K562 (cell line): ENCODE measurements around the gene PRELID1. TPM values are rescaled to one million over a fixed set of nuclear protein-coding genes. Genes with fewer than 3 reads are reported as not detected.

Experiments used
- CBX5 ChIP-seq: IDR thresholded peaks from 2 replicates; pipeline ENCODE4 v1.6.1; 2014; ENCODE audit warnings: low read depth, borderline replicate concordance
- CEBPB ChIP-seq: fragments of 450-650 bp; IDR thresholded peaks from 2 replicates; pipeline ENCODE4 v1.6.1; 2016; ENCODE audit warnings: missing genetic modification characterization, missing compliant biosample characterization
- CHD1 ChIP-seq: fragments of 200-600 bp; sonication (generic); IDR thresholded peaks from one replicate; pipeline ENCODE4 v1.6.1; 2012; ENCODE audit warnings: mild to moderate bottlenecking, moderate library complexity, low read length, inconsistent platforms
- ESRRB ChIP-seq: fragments of 250-450 bp; sonication (Bioruptor Pico); IDR thresholded peaks from 2 replicates; pipeline ENCODE4 v1.5.0; 2020; ENCODE audit warnings: mild to moderate bottlenecking, moderate library complexity, borderline replicate concordance
- FOXA1 ChIP-seq: fragments of 450-650 bp; IDR thresholded peaks from 2 replicates; pipeline ENCODE4 v1.6.1; 2016; ENCODE audit warnings: mild to moderate bottlenecking, borderline replicate concordance
- FOXJ2 ChIP-seq: fragments of 200-800 bp; sonication (Bioruptor generic); IDR thresholded peaks from 2 replicates; pipeline ENCODE4 v1.6.1; 2016; ENCODE audit warnings: missing genetic modification characterization, missing compliant biosample characterization
- JUNB ChIP-seq: fragments of 450-650 bp; formaldehyde crosslinking; conservative IDR thresholded peaks from 2 replicates; pipeline ENCODE4 v1.4.0; 2020; ENCODE audit warnings: mild to moderate bottlenecking
- MAFF ChIP-seq: IDR thresholded peaks from 2 replicates; pipeline ENCODE4 v1.6.1; 2012; ENCODE audit warnings: low read length, improper control_type of control experiment
- NFIC ChIP-seq: fragments of 450-650 bp; IDR thresholded peaks from 2 replicates; pipeline ENCODE4 v1.6.1; 2017; ENCODE audit warnings: mild to moderate bottlenecking, inconsistent platforms
- NR2C2 ChIP-seq, 2 experiments: fragments of 200-800 bp in 1 of 2; sonication (Bioruptor generic) in 1 of 2; sonication (generic) in 1 of 2; formaldehyde crosslinking in 1 of 2; IDR thresholded peaks; 2 replicates each; pipeline versions ENCODE4 v1.6.1 to v1.8.0; 2016 to 2022; ENCODE audit warnings: mild to moderate bottlenecking in 1 of 2, missing compliant biosample characterization in 1 of 2, missing genetic modification characterization in 1 of 2, missing genetic modification reagents in 1 of 2
- POLR2G ChIP-seq: fragments of 200-400 bp; formaldehyde crosslinking; IDR thresholded peaks from 2 replicates; pipeline ENCODE4 v1.6.1; 2017; ENCODE audit warnings: low read depth, mild to moderate bottlenecking, antibody characterized with exemption, low read length, moderate library complexity
- RHOXF2B ChIP-seq: fragments of 250-450 bp; sonication (Bioruptor Pico); conservative IDR thresholded peaks from 2 replicates; pipeline ENCODE4 v1.5.1; 2021
- SMAD3 ChIP-seq: fragments of 450-650 bp; formaldehyde crosslinking; conservative IDR thresholded peaks from 2 replicates; pipeline ENCODE4 v1.4.0; 2020; ENCODE audit warnings: mild to moderate bottlenecking
- TAF7 ChIP-seq: fragments of 450-650 bp; IDR thresholded peaks from 2 replicates; pipeline ENCODE4 v1.6.1; 2016; ENCODE audit warnings: missing genetic modification characterization, missing compliant biosample characterization
- ZFP30 ChIP-seq: fragments of 250-450 bp; sonication (Bioruptor Pico); IDR thresholded peaks from 2 replicates; pipeline ENCODE4 v1.8.0; 2022; ENCODE audit warnings: moderate library complexity, mild to moderate bottlenecking, inconsistent platforms, borderline replicate concordance
- ZNF134 ChIP-seq: fragments of 250-450 bp; sonication (Bioruptor Pico); conservative IDR thresholded peaks from 2 replicates; pipeline ENCODE4 v1.4.0; 2020
- ZNF140 ChIP-seq: fragments of 250-450 bp; sonication (Bioruptor Pico); IDR thresholded peaks from 2 replicates; pipeline ENCODE4 v1.8.0; 2021; ENCODE audit warnings: moderate library complexity, mild to moderate bottlenecking, inconsistent platforms
- polyA plus RNA-seq, 8 experiments: library from polyadenylated mRNA; depleted of rRNA in 4 of 8; stranded (reverse) in 5 of 8; unstranded in 3 of 8; fragments of >200 nt; fragmentation: Nextera tagmentation in 2 of 8; fragmentation: Illumina TruSeq in 1 of 8; extraction: Ambion mirVana in 2 of 8; extraction: Trizol in 1 of 8; gene quantifications; 2 replicates each; pipeline versions ENCODE4 v1.2.1 to v1.2.3, GENCODE V29; 2011 to 2014; ENCODE audit warnings: inconsistent platforms in 1 of 8, missing spikeins in 1 of 8
- total RNA-seq, 7 experiments: library from RNA; depleted of rRNA in 6 of 7; stranded (reverse); fragments of >200 nt in 6 of 7; fragmentation: Illumina TruSeq in 2 of 7; extraction: Trizol in 2 of 7; gene quantifications; 2 replicates each; pipeline versions ENCODE4 v1.2.1 to v1.2.3, GENCODE V29; 2011 to 2021; ENCODE audit warnings: low replicate concordance in 1 of 7
- TF ChIP-seq, protein P1 (sequence below): sonication (generic); formaldehyde crosslinking; IDR thresholded peaks from 2 replicates; pipeline ENCODE4 v1.9.0; 2022; ENCODE audit warnings: mild to moderate bottlenecking, missing genetic modification reagents
- TF ChIP-seq, protein P2 (sequence below): sonication (generic); formaldehyde crosslinking; IDR thresholded peaks from 2 replicates; pipeline ENCODE4 v1.8.0; 2022; ENCODE audit warnings: mild to moderate bottlenecking, missing genetic modification reagents

PRELID1 gene
- total and polyA plus RNA-seq, 9 of the 15 experiments (the other 6 are each of a cell fraction or from before 2014, with no cell fraction given) = 40.1 to 484 (median 340) TPM

DNA sequence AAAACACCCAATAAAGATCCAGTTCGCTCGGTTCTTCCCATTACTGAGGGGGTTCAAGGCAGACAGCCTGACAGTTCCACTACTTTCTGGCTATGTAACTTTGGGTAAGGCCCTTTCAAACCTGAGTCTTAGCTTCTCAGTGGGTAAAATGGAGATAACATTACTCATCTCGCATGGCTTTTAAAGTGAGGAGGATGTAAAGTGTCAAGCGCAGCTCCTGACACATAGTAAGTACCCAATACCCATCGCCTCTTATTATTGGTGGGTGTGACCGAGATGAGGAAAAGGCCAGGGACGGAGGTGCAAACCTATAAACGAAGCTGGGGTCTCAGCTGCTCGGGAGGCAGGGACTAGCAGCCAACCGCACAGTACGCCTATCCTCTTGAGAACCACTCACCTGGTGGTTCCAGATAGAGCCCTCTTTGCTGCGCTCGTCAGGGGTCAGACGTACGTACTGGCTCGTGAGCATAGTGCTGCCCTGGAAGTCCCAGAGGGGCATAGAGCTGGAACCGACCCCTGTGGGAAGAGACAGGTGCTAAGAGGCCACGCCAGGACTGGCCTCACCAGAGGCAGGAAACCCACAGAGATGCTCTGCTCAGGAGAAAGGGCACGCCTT is 47.3 kb downstream of the PRELID1 start (continued):
- TF ChIP-seq ZNF140 (no peak), FOXA1 (no peak), POLR2G (no peak), SMAD3 (CRISPR knock-in tag) (no peak), ESRRB (CRISPR knock-in tag) (no peak), CBX5 (no peak), NR2C2 (CRISPR knock-in tag; IDR thresholded peaks at IDR 0.05) (0 out of 2 replicates have a peak, but pooled peaks have one; percentile 19), NR2C2 (tag; IDR thresholded peaks at IDR 0.05) (no peak), FOXJ2 (tag) (0 out of 2 replicates have a peak, but pooled peaks have one; percentile 6), CEBPB (tag) (no peak), NFIC (no peak), MAFF (no peak), CHD1 (peak; percentile 67), JUNB (no peak), ZNF134 (no peak), TAF7 (tag) (no peak), RHOXF2B (no peak), ZFP30 (CRISPR knock-in tag) (no peak)
- TF ChIP-seq, protein P1, sequence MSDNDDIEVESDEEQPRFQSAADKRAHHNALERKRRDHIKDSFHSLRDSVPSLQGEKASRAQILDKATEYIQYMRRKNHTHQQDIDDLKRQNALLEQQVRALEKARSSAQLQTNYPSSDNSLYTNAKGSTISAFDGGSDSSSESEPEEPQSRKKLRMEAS (CRISPR knock-in tag) = peak; percentile 46; the same call in 1 of the 2 replicates
- TF ChIP-seq, protein P2, sequence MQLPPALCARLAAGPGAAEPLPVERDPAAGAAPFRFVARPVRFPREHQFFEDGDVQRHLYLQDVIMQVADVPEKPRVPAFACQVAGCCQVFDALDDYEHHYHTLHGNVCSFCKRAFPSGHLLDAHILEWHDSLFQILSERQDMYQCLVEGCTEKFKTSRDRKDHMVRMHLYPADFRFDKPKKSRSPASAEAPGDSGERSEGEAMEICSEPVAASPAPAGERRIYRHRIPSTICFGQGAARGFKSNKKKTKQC = 0 out of 2 replicates have a peak, but pooled peaks have one; percentile 50
